HG03354 (cell line): Measurements from ENCODE around the gene FAM216A.

Source experiments
- ATAC-seq: cut with Tn5 transposase; IDR thresholded peaks from one replicate; pipeline ENCODE4 v1.9.1; 2021; ENCODE audit warnings: mild to moderate bottlenecking; ENCODE audit not compliant: unreplicated experiment, poor library complexity, severe bottlenecking

Gene FAM216A

DNA sequence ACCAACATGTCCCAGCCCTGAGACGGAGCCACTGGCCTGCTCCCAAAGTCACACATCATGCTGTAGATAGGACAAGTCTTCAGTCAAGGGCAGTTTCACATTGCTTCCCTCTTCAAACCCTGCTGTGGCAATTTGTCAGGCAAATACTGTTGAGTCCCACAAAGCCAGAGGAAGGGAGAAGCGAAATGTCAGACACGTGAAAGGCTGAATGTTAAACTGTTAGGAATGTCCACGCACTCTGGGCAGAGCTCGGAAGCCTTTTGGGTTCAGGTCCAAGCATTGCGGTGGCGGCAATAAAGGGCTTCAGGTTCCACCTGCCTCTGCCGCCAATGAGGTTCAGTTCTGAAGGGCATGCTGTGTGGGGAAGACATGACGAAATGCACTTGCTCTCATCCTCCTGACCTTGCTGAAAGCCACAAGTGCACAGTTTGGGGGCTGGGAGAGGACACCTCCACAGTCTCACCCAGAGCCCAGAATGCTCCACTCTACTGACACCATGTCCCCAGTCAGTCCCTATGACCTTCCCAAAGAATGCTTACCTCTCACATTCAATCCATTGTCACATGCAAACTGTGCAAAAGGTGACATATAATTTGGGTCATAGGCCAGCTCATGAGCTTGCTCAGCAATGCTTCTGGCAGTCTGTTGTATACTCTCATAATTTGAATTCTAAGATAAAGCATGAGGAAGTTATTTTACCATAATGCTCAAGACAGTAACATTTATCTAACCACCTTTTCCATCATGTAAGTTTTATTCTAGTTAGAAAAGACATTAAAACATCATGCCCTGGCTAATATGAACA is 69.2 kb downstream of the FAM216A start:
- ATAC-seq, result no peak

DNA sequence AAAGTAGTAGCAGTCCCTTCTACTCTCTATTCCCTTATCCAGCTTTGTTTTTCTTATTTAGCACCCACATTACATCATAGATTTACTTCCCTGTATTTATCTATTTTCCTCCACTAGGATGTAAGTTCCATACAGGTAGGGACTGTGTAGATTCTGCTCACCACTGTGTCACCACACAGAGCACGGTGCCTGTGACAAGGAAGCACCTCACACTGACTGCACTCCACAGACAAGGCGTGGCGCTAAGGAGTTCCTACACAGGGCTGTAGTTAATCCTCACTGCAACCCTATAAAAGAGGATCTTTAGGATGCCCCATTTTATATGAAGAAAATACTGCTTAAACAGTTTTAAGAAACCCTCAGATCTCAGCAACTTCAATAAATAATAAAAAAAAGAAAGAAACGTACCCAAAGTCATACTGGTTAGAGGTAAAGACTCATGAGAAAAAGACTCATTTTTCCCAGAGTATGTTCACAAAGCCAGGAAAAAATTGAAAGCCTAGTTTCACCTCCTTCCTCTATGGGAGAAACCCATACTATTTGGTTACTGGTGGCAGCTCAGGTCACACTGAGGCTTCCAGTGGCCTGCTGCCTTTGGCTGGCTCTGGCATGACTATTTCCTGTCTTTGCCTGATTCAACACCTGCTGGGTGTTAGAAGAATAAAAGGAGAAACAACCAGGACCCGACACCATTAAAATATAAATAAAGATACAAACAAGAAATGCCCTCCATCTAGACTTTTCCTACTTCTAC is 70.4 kb downstream of the FAM216A start:
- ATAC-seq, result no peak
